Loucy (cell line): ENCODE measurements around the gene NFATC2IP.
"Not testable (repeated sequence)": the region's sequence is repeated elsewhere in the genome, so short reads cannot be mapped to it uniquely, and the experiment has no call there.

ENCODE experiments used
- EZH2phosphoT487 ChIP-seq: fragments of 200-600 bp; IDR thresholded peaks from 2 replicates; pipeline ENCODE4 v1.6.1; 2018; ENCODE audit warnings: antibody characterized with exemption, mild to moderate bottlenecking, moderate library complexity, borderline replicate concordance
- TF ChIP-seq, protein P1 (sequence below): fragments of 200-600 bp; sonication (generic); conservative IDR thresholded peaks from 2 replicates; pipeline ENCODE4 v1.5.1; 2014; ENCODE audit warnings: mild to moderate bottlenecking, antibody characterized with exemption, low read length

DNA sequence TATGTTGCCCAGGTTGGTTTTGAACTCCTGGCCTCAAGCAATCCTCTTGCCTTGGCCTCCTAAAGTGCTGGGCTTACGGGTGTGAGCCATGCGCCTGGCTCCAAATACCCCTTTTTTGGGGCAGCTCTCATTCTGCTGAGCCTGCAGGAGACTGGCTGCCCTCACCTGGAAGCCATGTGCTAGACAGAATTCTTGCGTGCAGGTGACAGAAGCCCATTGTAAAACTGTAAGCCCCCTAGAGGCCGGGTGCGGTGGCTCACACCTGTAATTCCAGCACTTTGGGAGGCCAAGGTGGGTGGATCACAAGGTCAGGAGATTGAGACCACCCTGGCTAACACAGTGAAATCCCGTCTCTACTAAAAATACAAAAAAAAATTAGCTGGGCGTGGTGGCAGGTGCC lies 29.6 kb downstream of the NFATC2IP start:
- TF ChIP-seq, protein P1, sequence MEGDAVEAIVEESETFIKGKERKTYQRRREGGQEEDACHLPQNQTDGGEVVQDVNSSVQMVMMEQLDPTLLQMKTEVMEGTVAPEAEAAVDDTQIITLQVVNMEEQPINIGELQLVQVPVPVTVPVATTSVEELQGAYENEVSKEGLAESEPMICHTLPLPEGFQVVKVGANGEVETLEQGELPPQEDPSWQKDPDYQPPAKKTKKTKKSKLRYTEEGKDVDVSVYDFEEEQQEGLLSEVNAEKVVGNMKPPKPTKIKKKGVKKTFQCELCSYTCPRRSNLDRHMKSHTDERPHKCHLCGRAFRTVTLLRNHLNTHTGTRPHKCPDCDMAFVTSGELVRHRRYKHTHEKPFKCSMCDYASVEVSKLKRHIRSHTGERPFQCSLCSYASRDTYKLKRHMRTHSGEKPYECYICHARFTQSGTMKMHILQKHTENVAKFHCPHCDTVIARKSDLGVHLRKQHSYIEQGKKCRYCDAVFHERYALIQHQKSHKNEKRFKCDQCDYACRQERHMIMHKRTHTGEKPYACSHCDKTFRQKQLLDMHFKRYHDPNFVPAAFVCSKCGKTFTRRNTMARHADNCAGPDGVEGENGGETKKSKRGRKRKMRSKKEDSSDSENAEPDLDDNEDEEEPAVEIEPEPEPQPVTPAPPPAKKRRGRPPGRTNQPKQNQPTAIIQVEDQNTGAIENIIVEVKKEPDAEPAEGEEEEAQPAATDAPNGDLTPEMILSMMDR = peak; percentile 14; the same call in 1 of the 2 replicates
- not testable (repeated sequence) for TF ChIP-seq EZH2phosphoT487
